H1 (cell line): ENCODE measurements around the gene TMEM154. TPM values are rescaled to one million over a fixed set of nuclear protein-coding genes. Genes with fewer than 3 reads are reported as not detected.

Experiments used
- CTCF ChIA-PET: fragments of 300-600 bp; sonication (Branson Sonifier 250); formaldehyde crosslinking; loops from one replicate; lab custom pipeline; 2021; ENCODE audit not compliant: partially characterized antibody; lab: Charles Lee
- POLR2A ChIA-PET: fragments of 300-600 bp; sonication (Branson Sonifier 250); formaldehyde crosslinking; loops from one replicate; lab custom pipeline; 2021; ENCODE audit warnings: inconsistent platforms; ENCODE audit not compliant: partially characterized antibody; lab: Charles Lee
- DNase-seq, 2 experiments: peaks; one replicate each; pipeline versions ENCODE4 v3.0.0 to v3.0.0-alpha.2; 2010 to 2022; ENCODE audit warnings: low spot score in 2 of 2, low read depth in 1 of 2, mixed read lengths in 1 of 2
- FAIRE-seq: peaks from 2 replicates; lab custom pipeline; 2011; peaks lifted over from hg19 to GRCh38; lab: Jason Lieb, UNC
- H2AFZ ChIP-seq: 2 replicates; pipeline ENCODE4 v1.8.1; 2012; ENCODE audit warnings: low read length, inconsistent platforms
- H2AK5ac ChIP-seq: 2 replicates; pipeline ENCODE4 v1.6.1; 2013; ENCODE audit warnings: low read depth, low read length
- H2BK120ac ChIP-seq: replicated peaks from 2 replicates; pipeline ENCODE3; 2013; ENCODE audit warnings: low read depth, low read length, inconsistent platforms
- H2BK12ac ChIP-seq: 2 replicates; pipeline ENCODE4 v1.6.1; 2013; ENCODE audit warnings: low read depth, low read length
- H2BK15ac ChIP-seq: 2 replicates; pipeline ENCODE4 v1.6.1; 2013; ENCODE audit warnings: low read length
- H2BK20ac ChIP-seq: 2 replicates; pipeline ENCODE4 v1.6.1; 2013; ENCODE audit warnings: low read length
- H2BK5ac ChIP-seq: 2 replicates; pipeline ENCODE4 v1.6.1; 2013; ENCODE audit warnings: low read depth, low read length
- H3K14ac ChIP-seq: 2 replicates; pipeline ENCODE4 v1.6.1; 2013; ENCODE audit warnings: inconsistent platforms; ENCODE audit not compliant: insufficient read length
- H3K18ac ChIP-seq: 2 replicates; pipeline ENCODE4 v1.6.1; 2013; ENCODE audit warnings: low read length; ENCODE audit errors: extremely low read depth
- H3K23ac ChIP-seq: 2 replicates; pipeline ENCODE4 v1.6.1; 2013; ENCODE audit warnings: inconsistent platforms; ENCODE audit not compliant: insufficient read length
- H3K23me2 ChIP-seq: 2 replicates; pipeline ENCODE4 v1.6.1; 2013; ENCODE audit warnings: low read depth, low read length
- H3K27ac ChIP-seq: 2 replicates; pipeline ENCODE4 v1.6.1; 2011; ENCODE audit warnings: low read depth, low read length, inconsistent platforms
- H3K27me3 ChIP-seq, 4 experiments: replicated peaks in 1 of 4; 1 replicate in 1 of 4; 2 replicates in 3 of 4; pipeline versions ENCODE4 v1.6.1 to v1.8.1; 2011 to 2013; ENCODE audit warnings: low read length in 3 of 4, mild to moderate bottlenecking in 3 of 4, inconsistent platforms in 2 of 4, mixed read lengths in 2 of 4, moderate library complexity in 1 of 4; ENCODE audit not compliant: control insufficient read depth in 3 of 4, insufficient read depth in 3 of 4; ENCODE audit errors: extremely low read depth in 1 of 4
- H3K36me3 ChIP-seq, 4 experiments: 2 replicates each; pipeline versions ENCODE4 v1.6.1 to v1.8.1; 2011 to 2013; ENCODE audit warnings: mild to moderate bottlenecking in 4 of 4, low read length in 3 of 4, moderate library complexity in 2 of 4, control low read depth in 1 of 4, inconsistent platforms in 1 of 4; ENCODE audit not compliant: insufficient read depth in 4 of 4, control insufficient read depth in 2 of 4
- H3K4ac ChIP-seq: replicated peaks from 2 replicates; pipeline ENCODE3; 2013; ENCODE audit warnings: low read length, low read depth, mixed read lengths, inconsistent platforms; ENCODE audit not compliant: insufficient read length
- H3K4me1 ChIP-seq, 4 experiments: replicated peaks in 1 of 4; 1 replicate in 1 of 4; 2 replicates in 3 of 4; pipeline versions ENCODE4 v1.6.1 to v1.8.1; 2011 to 2013; ENCODE audit warnings: low read length in 3 of 4, inconsistent platforms in 2 of 4, mixed read lengths in 1 of 4; ENCODE audit not compliant: insufficient read depth in 4 of 4, control insufficient read depth in 3 of 4
- H3K4me2 ChIP-seq, 2 experiments: 2 replicates each; pipeline versions ENCODE4 v1.6.1 to v1.8.1; 2011 to 2013; ENCODE audit warnings: low read depth in 2 of 2, low read length in 2 of 2, control low read depth in 1 of 2, inconsistent platforms in 1 of 2, mild to moderate bottlenecking in 1 of 2; ENCODE audit not compliant: insufficient read depth in 1 of 2
- H3K4me3 ChIP-seq, 4 experiments: fragments of 200-600, 300-600 bp in 1 of 4; sonication (generic), shearing (Covaris generic), sonication (Bioruptor Twin) in 1 of 4; 2 replicates each; pipeline versions ENCODE4 v1.5.1 to v1.8.1; 2011 to 2016; ENCODE audit warnings: low read length in 4 of 4, low read depth in 3 of 4, control low read depth in 2 of 4, inconsistent platforms in 2 of 4, mild to moderate bottlenecking in 2 of 4, mixed read lengths in 1 of 4, moderate library complexity in 1 of 4; ENCODE audit not compliant: insufficient read depth in 2 of 4; ENCODE audit errors: extremely low read depth in 1 of 4
- H3K56ac ChIP-seq: replicated peaks from 2 replicates; pipeline ENCODE3; 2013; ENCODE audit warnings: low read depth, mild to moderate bottlenecking, mixed read lengths, low read length, inconsistent platforms; ENCODE audit not compliant: insufficient read length
- H3K79me1 ChIP-seq: 2 replicates; pipeline ENCODE4 v1.6.1; 2013; ENCODE audit warnings: low read depth, low read length, control low read depth
- H3K79me2 ChIP-seq, 2 experiments: 2 replicates each; pipeline versions ENCODE4 v1.6.1 to v1.8.1; 2012 to 2013; ENCODE audit warnings: low read length in 2 of 2, mild to moderate bottlenecking in 2 of 2, inconsistent platforms in 1 of 2; ENCODE audit not compliant: insufficient read depth in 2 of 2, control insufficient read depth in 1 of 2
- H3K9ac ChIP-seq, 4 experiments: replicated peaks in 1 of 4; 1 replicate in 1 of 4; 2 replicates in 3 of 4; pipeline versions ENCODE4 v1.6.1 to v1.8.1; 2011 to 2013; ENCODE audit warnings: low read depth in 3 of 4, low read length in 3 of 4, control low read depth in 2 of 4, mild to moderate bottlenecking in 2 of 4, moderate library complexity in 2 of 4, inconsistent platforms in 1 of 4; ENCODE audit errors: extremely low read depth in 1 of 4
- H3K9me3 ChIP-seq, 2 experiments: 2 replicates each; pipeline versions ENCODE4 v1.6.1 to v1.8.1; 2012 to 2013; ENCODE audit warnings: mild to moderate bottlenecking in 2 of 2, moderate library complexity in 2 of 2, control low read depth in 1 of 2, inconsistent platforms in 1 of 2, low read depth in 1 of 2, low read length in 1 of 2, mixed read lengths in 1 of 2; ENCODE audit not compliant: insufficient read depth in 2 of 2
- H4K20me1 ChIP-seq, 2 experiments: replicated peaks in 1 of 2; 2 replicates each; pipeline versions ENCODE3 to v1.8.1; 2011 to 2013; ENCODE audit warnings: inconsistent platforms in 2 of 2, low read length in 2 of 2, mild to moderate bottlenecking in 1 of 2; ENCODE audit not compliant: insufficient read depth in 2 of 2, control insufficient read depth in 1 of 2
- H4K5ac ChIP-seq: 2 replicates; pipeline ENCODE4 v1.6.1; 2013; ENCODE audit warnings: low read length, low read depth, mixed read lengths, inconsistent platforms; ENCODE audit not compliant: insufficient read length
- H4K8ac ChIP-seq: 2 replicates; pipeline ENCODE4 v1.8.0; 2013; ENCODE audit warnings: mild to moderate bottlenecking, moderate library complexity, low read length, inconsistent platforms; ENCODE audit not compliant: insufficient read depth; ENCODE audit errors: extremely low read depth
- H4K91ac ChIP-seq: replicated peaks from 2 replicates; pipeline ENCODE3; 2013; ENCODE audit warnings: low read length, mixed read lengths, inconsistent platforms; ENCODE audit not compliant: insufficient read length
- GTF2F1 ChIP-seq: IDR thresholded peaks from 2 replicates; pipeline ENCODE4 v1.6.1; 2012; ENCODE audit warnings: low read depth, low read length, improper control_type of control experiment, borderline replicate concordance
- MAFK ChIP-seq: IDR thresholded peaks from 2 replicates; pipeline ENCODE4 v1.6.1; 2012; ENCODE audit warnings: low read depth, mild to moderate bottlenecking, improper control_type of control experiment, low read length
- PHF8 ChIP-seq: fragments of 200-600 bp; sonication (generic); conservative IDR thresholded peaks from 2 replicates; pipeline ENCODE4 v1.7.1; 2012; ENCODE audit warnings: low read depth, mild to moderate bottlenecking, inconsistent platforms, low read length, moderate library complexity
- RBBP5 ChIP-seq: IDR thresholded peaks from 2 replicates; pipeline ENCODE4 v1.7.1; 2012; ENCODE audit warnings: low read depth, mild to moderate bottlenecking, inconsistent platforms, low read length, moderate library complexity, borderline replicate concordance
- SP1 ChIP-seq: IDR thresholded peaks from 2 replicates; pipeline ENCODE4 v1.6.1; 2011; ENCODE audit warnings: low read depth, low read length
- WGBS, 2 experiments: shearing (Covaris generic) in 1 of 2; methylation state at CpG; one replicate each; pipeline versions ENCODE4 v1.1.6 to v1.1.7; 2013 to 2015; ENCODE audit warnings: low lambda C conversion rate in 2 of 2, mixed read lengths in 2 of 2, inconsistent platforms in 1 of 2, low coverage in 1 of 2, missing lambda C conversion rate in 1 of 2; ENCODE audit not compliant: insufficient replicate concordance in 2 of 2, insufficient coverage in 1 of 2, insufficient read length in 1 of 2; ENCODE audit errors: extremely low coverage in 1 of 2, missing lambda C conversion rate in 1 of 2; 5-methylcytosine and 5-hydroxymethylcytosine counted together
- polyA plus RNA-seq, 7 experiments: library from polyadenylated mRNA; depleted of rRNA in 3 of 7; stranded (reverse) in 5 of 7; unstranded in 2 of 7; fragments of >200 nt in 5 of 7; fragments of 200-250 nt in 2 of 7; gene quantifications; 1 replicate in 5 of 7; 2 replicates in 1 of 7; 4 replicates in 1 of 7; pipeline versions ENCODE4 v1.2.1 to v1.2.3, GENCODE V29; 2011 to 2013; ENCODE audit warnings: missing spikeins in 2 of 7, mixed read lengths in 2 of 7
- total RNA-seq: library from RNA; stranded (reverse); fragmentation: NEBNext Ultra II Directional; extraction: Animal tissue kit (Norgen Biotek cat#: 25700); gene quantifications from 2 replicates; pipeline ENCODE4 v1.2.1, GENCODE V29; 2021
- TF ChIP-seq, protein P1 (sequence below): IDR thresholded peaks from 2 replicates; pipeline ENCODE4 v1.6.1; 2012; ENCODE audit warnings: inconsistent platforms

Gene TMEM154
- total and polyA plus RNA-seq, 2 of the 8 experiments (the other 6 are each of a cell fraction or from before 2014, with no cell fraction given), result 0.33 to 1.2 TPM

DNA sequence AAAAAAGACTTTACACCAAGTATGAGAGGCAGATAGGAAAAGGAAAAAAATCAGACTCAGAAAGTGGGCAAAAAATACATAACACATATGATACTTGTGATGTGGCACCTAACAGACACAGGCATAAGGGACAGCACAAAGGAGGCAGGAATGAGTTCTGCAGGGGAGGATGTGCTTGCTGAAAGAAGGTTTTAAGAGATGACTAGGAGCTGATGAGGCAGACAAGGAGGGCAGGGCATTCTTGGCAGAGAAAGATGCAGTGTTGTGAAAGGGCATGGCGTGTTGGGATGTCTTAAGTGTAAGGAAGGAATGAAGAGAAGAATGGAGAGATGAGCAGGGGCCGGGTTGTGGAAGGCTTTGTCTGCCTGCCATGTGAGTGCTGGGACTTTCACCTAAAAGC lies 49.7 kb upstream of the TMEM154 start:
- DNase-seq (no peak), FAIRE-seq (no peak)
- POLR2A ChIA-PET, result no interaction called here
- Histone ChIP-seq H3K27ac (no peak overlapping the region), H3K4ac (no peak overlapping the region), H3K56ac (no peak overlapping the region), H4K5ac (no peak overlapping the region), H4K91ac (no peak overlapping the region), H3K9me3 (no peaks in the 10 kb centered on the region), H3K79me1 (no peaks in the 10 kb centered on the region), H3K4me3 (no peak overlapping the region), H3K23me2 (no peaks in the 10 kb centered on the region; the same call in 1 of the 2 replicates), H2BK120ac (no peak overlapping the region), H3K79me2 (no peaks in the 10 kb centered on the region), H2AFZ (peak overlapping the region; percentile 97), H3K4me1 (peaks cover 0 to 4% (median 2%) of the 10 kb centered on the region in 4 experiments; a peak in 3 of 7 replicates), H2BK12ac (0 out of 2 replicates have a peak overlapping the region, but pooled peaks have one; percentile 39), H2BK5ac (no peak overlapping the region), H2AK5ac (no peak overlapping the region), H3K14ac (no peak overlapping the region), H4K8ac (no peak overlapping the region), H3K36me3 (no peaks in the 10 kb centered on the region), H2BK20ac (peak overlapping the region; percentile 80; the same call in 1 of the 2 replicates), H3K27me3 (no peaks in the 10 kb centered on the region; a peak in 1 of 7 replicates), H3K4me2 (no peak overlapping the region), H2BK15ac (no peak overlapping the region), H3K23ac (no peak overlapping the region), H3K9ac (no peak overlapping the region), H3K18ac (no peak overlapping the region), H4K20me1 (no peaks in the 10 kb centered on the region)
- TF ChIP-seq GTF2F1 (no peak), MAFK (no peak), SP1 (no peak), RBBP5 (no peak), PHF8 (no peak)
- TF ChIP-seq, protein P1, sequence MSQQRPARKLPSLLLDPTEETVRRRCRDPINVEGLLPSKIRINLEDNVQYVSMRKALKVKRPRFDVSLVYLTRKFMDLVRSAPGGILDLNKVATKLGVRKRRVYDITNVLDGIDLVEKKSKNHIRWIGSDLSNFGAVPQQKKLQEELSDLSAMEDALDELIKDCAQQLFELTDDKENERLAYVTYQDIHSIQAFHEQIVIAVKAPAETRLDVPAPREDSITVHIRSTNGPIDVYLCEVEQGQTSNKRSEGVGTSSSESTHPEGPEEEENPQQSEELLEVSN, result no peak
- WGBS, 2 experiments, result 38 to 100% methylated on average over 1 to 2 of the region's 2 CpGs
- CTCF ChIA-PET, result interaction anchor here (0.7 kb wide), 1 partner anchor 23 kb away, joined by 3 read pairs; no protein-coding TSS in a partner anchor
